Parathyroid adenoma (tissue), 2 donors: ENCODE results near the gene CDA.

Experiments used
- H2AFZ ChIP-seq: fragments of 300-600 bp; sonication (generic); one replicate; pipeline ENCODE4 v1.7.0; 2017; ENCODE audit warnings: antibody characterized with exemption, mild to moderate bottlenecking
- H3K27ac ChIP-seq: fragments of 300-600 bp; sonication (generic); one replicate; pipeline ENCODE4 v1.7.0; 2017
- H3K27me3 ChIP-seq: fragments of 300-600 bp; sonication (generic); one replicate; pipeline ENCODE4 v1.7.0; 2017; ENCODE audit warnings: low read length; ENCODE audit not compliant: control insufficient read depth, insufficient read depth
- H3K36me3 ChIP-seq: fragments of 300-600 bp; sonication (generic); one replicate; pipeline ENCODE4 v1.7.0; 2017; ENCODE audit warnings: low read length; ENCODE audit not compliant: control insufficient read depth, insufficient read depth
- H3K4me1 ChIP-seq: fragments of 300-600 bp; sonication (generic); one replicate; pipeline ENCODE4 v1.7.0; 2017; ENCODE audit warnings: control low read depth
- H3K4me2 ChIP-seq: fragments of 300-600 bp; sonication (generic); one replicate; pipeline ENCODE4 v1.7.0; 2017; ENCODE audit warnings: low read length
- H3K4me3 ChIP-seq: fragments of 300-600 bp; sonication (generic); one replicate; pipeline ENCODE4 v1.7.0; 2017; ENCODE audit warnings: low read depth, low read length
- H3K79me2 ChIP-seq: fragments of 300-600 bp; sonication (generic); one replicate; pipeline ENCODE4 v1.7.0; 2017; ENCODE audit warnings: control low read depth
- H3K9ac ChIP-seq: fragments of 300-600 bp; sonication (generic); one replicate; pipeline ENCODE4 v1.7.0; 2017; ENCODE audit warnings: mild to moderate bottlenecking
- H3K9me3 ChIP-seq: fragments of 300-600 bp; sonication (generic); one replicate; pipeline ENCODE4 v1.7.0; 2017; ENCODE audit warnings: low read length; ENCODE audit not compliant: control insufficient read depth
- TF ChIP-seq, protein P1 (sequence below): fragments of 300-600 bp; sonication (generic); IDR thresholded peaks from one replicate; pipeline ENCODE4 v1.7.0; 2017; ENCODE audit warnings: antibody characterized with exemption, mild to moderate bottlenecking
- donor health status: primary hyperparathyroidism.

CDA gene

DNA sequence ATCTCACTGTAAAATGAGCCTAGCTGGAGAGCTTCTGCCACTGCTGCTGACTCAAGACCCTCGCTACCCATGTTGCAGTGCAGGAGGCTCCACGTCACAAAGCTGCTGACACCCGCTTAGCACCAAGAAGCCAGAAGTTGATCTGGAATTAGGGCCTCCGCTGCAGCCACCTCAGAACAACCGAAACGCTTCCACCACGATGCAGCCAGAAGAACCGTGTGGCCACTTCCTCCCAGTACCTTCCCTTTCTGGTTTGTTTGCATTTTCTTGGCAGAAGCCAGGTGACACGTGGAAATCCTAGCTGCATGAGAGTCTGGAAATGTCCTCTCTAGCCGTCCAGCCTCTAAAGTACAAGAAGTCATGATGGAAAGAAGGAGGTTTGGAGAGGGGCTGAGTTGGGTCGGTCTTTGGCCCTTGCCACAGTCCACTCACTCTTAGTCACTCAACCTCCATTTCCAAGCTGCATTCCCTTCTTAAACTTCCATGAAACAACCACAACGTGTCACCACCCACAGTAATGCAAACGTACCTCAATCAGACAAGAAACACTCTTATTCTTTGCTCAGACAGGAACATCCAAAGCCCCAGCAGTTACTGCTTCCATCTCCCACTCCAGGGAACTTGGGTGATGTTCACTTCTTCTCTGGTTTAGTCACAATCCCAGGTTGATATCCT lies 10.0 kb upstream of the CDA start:
- no peaks in the 10 kb centered on the region for H3K27me3 ChIP-seq
- no peaks in the 10 kb centered on the region for H3K4me1 ChIP-seq
- no peak overlapping the region for H2AFZ ChIP-seq
- no peaks in the 10 kb centered on the region for H3K9me3 ChIP-seq
- H3K9ac ChIP-seq, result no peak overlapping the region
- H3K4me2 ChIP-seq, result no peak overlapping the region
- no peak overlapping the region for H3K4me3 ChIP-seq
- no peaks in the 10 kb centered on the region for H3K36me3 ChIP-seq
- H3K27ac ChIP-seq, result no peak overlapping the region
- TF ChIP-seq, protein P1, sequence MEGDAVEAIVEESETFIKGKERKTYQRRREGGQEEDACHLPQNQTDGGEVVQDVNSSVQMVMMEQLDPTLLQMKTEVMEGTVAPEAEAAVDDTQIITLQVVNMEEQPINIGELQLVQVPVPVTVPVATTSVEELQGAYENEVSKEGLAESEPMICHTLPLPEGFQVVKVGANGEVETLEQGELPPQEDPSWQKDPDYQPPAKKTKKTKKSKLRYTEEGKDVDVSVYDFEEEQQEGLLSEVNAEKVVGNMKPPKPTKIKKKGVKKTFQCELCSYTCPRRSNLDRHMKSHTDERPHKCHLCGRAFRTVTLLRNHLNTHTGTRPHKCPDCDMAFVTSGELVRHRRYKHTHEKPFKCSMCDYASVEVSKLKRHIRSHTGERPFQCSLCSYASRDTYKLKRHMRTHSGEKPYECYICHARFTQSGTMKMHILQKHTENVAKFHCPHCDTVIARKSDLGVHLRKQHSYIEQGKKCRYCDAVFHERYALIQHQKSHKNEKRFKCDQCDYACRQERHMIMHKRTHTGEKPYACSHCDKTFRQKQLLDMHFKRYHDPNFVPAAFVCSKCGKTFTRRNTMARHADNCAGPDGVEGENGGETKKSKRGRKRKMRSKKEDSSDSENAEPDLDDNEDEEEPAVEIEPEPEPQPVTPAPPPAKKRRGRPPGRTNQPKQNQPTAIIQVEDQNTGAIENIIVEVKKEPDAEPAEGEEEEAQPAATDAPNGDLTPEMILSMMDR, result no peak
- no peaks in the 10 kb centered on the region for H3K79me2 ChIP-seq

GRCh38 chr1:20584890-20585289 lies 4.0 kb upstream of the CDA start:
- H3K9ac ChIP-seq, result no peak overlapping the region
- H3K79me2 ChIP-seq, result no peaks in the 10 kb centered on the region
- H3K4me2 ChIP-seq, result no peak overlapping the region
- H3K9me3 ChIP-seq, result no peaks in the 10 kb centered on the region
- H3K27me3 ChIP-seq, result no peaks in the 10 kb centered on the region
- H2AFZ ChIP-seq, result no peak overlapping the region
- no peaks in the 10 kb centered on the region for H3K36me3 ChIP-seq
- H3K4me1 ChIP-seq, result no peaks in the 10 kb centered on the region
- H3K27ac ChIP-seq, result no peak overlapping the region
- no peak overlapping the region for H3K4me3 ChIP-seq
- TF ChIP-seq, protein P1, result no peak

DNA sequence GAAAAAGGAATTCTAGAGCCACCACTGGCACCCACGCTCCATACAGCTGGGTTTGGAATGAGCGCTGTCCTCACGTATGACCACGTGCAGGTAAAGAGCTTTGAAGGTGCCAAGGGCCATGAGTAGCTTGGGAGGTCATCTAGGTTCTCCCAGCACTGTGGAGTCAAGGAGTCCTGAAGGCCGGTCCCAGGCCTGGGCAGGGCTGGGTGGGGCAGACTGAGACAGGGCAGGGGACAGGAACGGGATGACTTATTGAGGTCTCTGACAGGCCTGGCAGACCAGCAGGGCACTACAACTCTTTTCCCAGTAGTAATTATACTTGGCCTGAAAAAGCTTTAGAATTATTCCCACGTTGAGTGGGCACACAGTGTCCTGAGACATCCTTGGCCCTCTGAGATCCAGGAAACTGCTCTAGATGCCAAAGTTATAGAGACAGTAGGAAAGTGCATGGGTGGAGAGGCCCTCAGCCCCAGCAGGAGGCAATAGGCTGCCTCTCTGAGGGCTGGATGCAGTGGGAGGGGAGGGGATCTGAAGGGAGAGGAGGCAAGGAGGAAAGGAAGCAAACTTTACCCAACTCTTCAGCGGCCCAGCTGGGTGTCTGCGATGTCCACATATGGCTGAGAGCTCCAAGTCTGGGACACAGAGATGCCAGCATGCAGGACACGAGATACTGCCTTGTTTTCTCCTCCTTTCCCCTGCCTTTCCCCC lies 1.8 kb upstream of the CDA start:
- H3K27ac ChIP-seq, result no peak overlapping the region
- no peaks in the 10 kb centered on the region for H3K27me3 ChIP-seq
- TF ChIP-seq, protein P1, result no peak

DNA sequence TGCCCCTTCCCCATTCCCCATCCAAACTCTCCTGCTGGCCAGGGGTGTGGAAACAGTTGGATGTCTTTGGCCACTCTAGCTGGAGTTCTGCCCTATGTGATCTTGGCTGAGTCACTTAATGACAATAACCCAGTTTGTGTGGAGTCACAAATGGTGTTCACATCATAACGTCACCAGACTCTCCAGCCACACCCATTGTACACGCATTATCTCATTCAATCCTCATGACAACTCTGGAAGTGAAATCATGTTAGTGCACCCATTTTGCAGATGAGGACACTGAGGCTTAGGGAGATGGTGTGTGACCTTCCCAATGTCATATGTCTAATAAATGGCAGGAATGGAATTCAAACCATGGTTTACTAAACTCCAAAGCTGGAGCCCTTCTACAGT lies 1.2 kb upstream of the CDA start:
- Histone ChIP-seq H3K4me1 (no peaks in the 10 kb centered on the region), H2AFZ (no peak overlapping the region), H3K4me3 (no peak overlapping the region), H3K79me2 (no peaks in the 10 kb centered on the region), H3K27ac (no peak overlapping the region), H3K9me3 (no peaks in the 10 kb centered on the region), H3K36me3 (no peaks in the 10 kb centered on the region), H3K27me3 (no peaks in the 10 kb centered on the region), H3K9ac (no peak overlapping the region), H3K4me2 (no peak overlapping the region)
- TF ChIP-seq, protein P1, result no peak

More for the DNA sequence above, 1.8 kb upstream of the CDA start:
- Histone ChIP-seq H3K9me3 (no peaks in the 10 kb centered on the region), H3K4me3 (no peak overlapping the region), H3K4me2 (no peak overlapping the region), H3K79me2 (no peaks in the 10 kb centered on the region), H2AFZ (no peak overlapping the region), H3K36me3 (no peaks in the 10 kb centered on the region), H3K9ac (no peak overlapping the region), H3K4me1 (no peaks in the 10 kb centered on the region)
